ENCODE results near the gene RGS7. TPM values are rescaled to one million over a fixed set of nuclear protein-coding genes. Genes with fewer than 3 reads are reported as not detected.

Gene RGS7
- total RNA-seq, 2 experiments from 2014 or later, result not detected

- H3K27ac ChIP-seq (ENCODE audit: low read depth in 1 of 2, low read length in 2 of 2), result no peak overlapping the region
- intact Hi-C loops (cut with DNase I, micrococcal nuclease), result no loop called here
- no peaks in the 10 kb centered on the region for H3K27me3 Mint-ChIP-seq
- H3K27me3 ChIP-seq (ENCODE audit: control insufficient read depth in 1 of 2, insufficient read depth in 2 of 2, low read length in 2 of 2), result no peaks in the 10 kb centered on the region
- no peaks in the 10 kb centered on the region for H3K36me3 ChIP-seq (ENCODE audit: insufficient read depth, low read length)
- ATAC-seq (ENCODE audit: poor library complexity) (no peak), DNase-seq (no peak)
- H3K9me3 Mint-ChIP-seq, result peaks cover 29% of the 10 kb centered on the region
- peaks cover 9 to 14% of the 10 kb centered on the region in 2 experiments for H3K9me3 ChIP-seq (ENCODE audit: control insufficient read depth in 1 of 2, insufficient read depth in 1 of 2, low read length in 2 of 2)
- no peaks in the 10 kb centered on the region for H3K36me3 Mint-ChIP-seq (ENCODE audit: low read depth)
- H3K4me1 Mint-ChIP-seq (ENCODE audit: low read depth), result no peaks in the 10 kb centered on the region
- POLR2A ChIA-PET, result no interaction called here
- H3K4me3 ChIP-seq (ENCODE audit: low read length), result no peak overlapping the region
- CTCF ChIA-PET, result no interaction called here
- no peak overlapping the region for H3K27ac Mint-ChIP-seq
- H3K4me1 ChIP-seq (ENCODE audit: insufficient read depth, low read length), result no peaks in the 10 kb centered on the region
- TF ChIP-seq CTCF (IDR thresholded peaks at IDR 0.05), result no peak
- H3K4me3 Mint-ChIP-seq, result no peak overlapping the region
These were observed 80.6 kb downstream of the RGS7 start for GRCh38 chr1:241276391-241276790.

DNA sequence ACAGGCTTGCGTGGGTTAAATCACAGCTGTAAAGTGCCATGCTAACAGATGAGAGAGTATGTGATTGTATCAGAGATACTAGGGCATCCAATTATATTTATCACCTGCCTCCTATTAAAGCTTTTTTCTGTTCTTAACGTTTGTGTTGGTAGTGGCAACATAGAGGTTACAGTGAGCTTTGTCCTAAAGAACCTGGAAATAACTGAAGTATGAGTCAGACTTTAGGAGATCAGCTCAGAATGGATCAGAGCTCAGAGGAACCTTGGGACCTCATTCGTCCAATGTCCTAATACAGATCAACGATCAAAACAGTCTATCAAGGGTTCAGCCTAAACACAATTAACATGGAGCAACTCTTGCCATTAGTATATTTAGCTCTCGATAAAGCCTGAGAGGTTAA lies 81.0 kb downstream of the RGS7 start:
- no peak for ATAC-seq (ENCODE audit: poor library complexity)
- ChIA-PET CTCF (no interaction called here), POLR2A (no interaction called here)
- DNase-seq, result no peak
- peaks cover 29% of the 10 kb centered on the region for H3K9me3 Mint-ChIP-seq
- H3K27me3 Mint-ChIP-seq, result no peaks in the 10 kb centered on the region
- peaks cover 9 to 14% of the 10 kb centered on the region in 2 experiments for H3K9me3 ChIP-seq (ENCODE audit: control insufficient read depth in 1 of 2, insufficient read depth in 1 of 2, low read length in 2 of 2)
- no peak overlapping the region for H3K27ac Mint-ChIP-seq
- no peak overlapping the region for H3K27ac ChIP-seq (ENCODE audit: low read depth in 1 of 2, low read length in 2 of 2)
- H3K36me3 ChIP-seq (ENCODE audit: insufficient read depth, low read length), result no peaks in the 10 kb centered on the region
- no peaks in the 10 kb centered on the region for H3K36me3 Mint-ChIP-seq (ENCODE audit: low read depth)
- intact Hi-C loops (cut with DNase I, micrococcal nuclease), result no loop called here
- H3K4me3 ChIP-seq (ENCODE audit: low read length), result no peak overlapping the region
- H3K27me3 ChIP-seq (ENCODE audit: control insufficient read depth in 1 of 2, insufficient read depth in 2 of 2, low read length in 2 of 2), result no peaks in the 10 kb centered on the region
- TF ChIP-seq CTCF (IDR thresholded peaks at IDR 0.05), result no peak
- no peak overlapping the region for H3K4me3 Mint-ChIP-seq
- no peaks in the 10 kb centered on the region for H3K4me1 Mint-ChIP-seq (ENCODE audit: low read depth)
- no peaks in the 10 kb centered on the region for H3K4me1 ChIP-seq (ENCODE audit: insufficient read depth, low read length)

GRCh38 chr1:241275226-241275625 lies 81.8 kb downstream of the RGS7 start:
- H3K4me3 Mint-ChIP-seq, result no peak overlapping the region
- POLR2A ChIA-PET, result no interaction called here
- no peak for ATAC-seq (ENCODE audit: poor library complexity)

More at GRCh38 chr1:241275226-241275625, 81.8 kb downstream of the RGS7 start:
- TF ChIP-seq CTCF (IDR thresholded peaks at IDR 0.05), result no peak
- no peaks in the 10 kb centered on the region for H3K36me3 Mint-ChIP-seq (ENCODE audit: low read depth)
- Histone ChIP-seq H3K9me3 (ENCODE audit: control insufficient read depth in 1 of 2, insufficient read depth in 1 of 2, low read length in 2 of 2) (peaks cover 9 to 14% of the 10 kb centered on the region in 2 experiments), H3K4me1 (ENCODE audit: insufficient read depth, low read length) (no peaks in the 10 kb centered on the region), H3K27ac (ENCODE audit: low read depth in 1 of 2, low read length in 2 of 2) (no peak overlapping the region), H3K36me3 (ENCODE audit: insufficient read depth, low read length) (no peaks in the 10 kb centered on the region), H3K27me3 (ENCODE audit: control insufficient read depth in 1 of 2, insufficient read depth in 2 of 2, low read length in 2 of 2) (no peaks in the 10 kb centered on the region), H3K4me3 (ENCODE audit: low read length) (no peak overlapping the region)
- peaks cover 29% of the 10 kb centered on the region for H3K9me3 Mint-ChIP-seq
- no peaks in the 10 kb centered on the region for H3K27me3 Mint-ChIP-seq
- intact Hi-C loops (cut with DNase I, micrococcal nuclease), result no loop called here
- no peak overlapping the region for H3K27ac Mint-ChIP-seq
- CTCF ChIA-PET, result no interaction called here
- no peaks in the 10 kb centered on the region for H3K4me1 Mint-ChIP-seq (ENCODE audit: low read depth)
- no peak for DNase-seq
